ENCODE measurements around the gene MAP6D1.

Gene MAP6D1

DNA sequence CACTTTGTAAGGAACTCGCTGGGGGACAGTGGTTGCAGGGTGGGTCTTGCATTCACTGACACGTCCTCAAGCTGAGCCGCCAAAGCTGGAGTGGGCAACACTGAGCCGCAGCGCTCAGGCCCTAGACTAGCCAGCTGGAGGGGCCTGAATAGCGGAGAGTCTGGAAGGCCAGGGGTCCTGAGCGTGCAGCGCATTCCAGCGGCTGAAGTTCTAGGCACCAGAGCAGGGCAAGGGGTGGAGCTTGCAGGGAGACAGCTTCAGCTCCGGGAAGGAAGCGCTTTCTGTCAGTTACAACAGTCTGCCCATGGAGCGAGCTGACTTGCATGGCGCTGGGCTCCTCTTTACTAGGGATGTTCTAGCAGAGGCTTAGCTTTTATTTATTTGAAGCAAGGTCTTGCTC, 2.7 kb downstream of the MAP6D1 start:
- DNase-seq = peak; percentile 50

DNA sequence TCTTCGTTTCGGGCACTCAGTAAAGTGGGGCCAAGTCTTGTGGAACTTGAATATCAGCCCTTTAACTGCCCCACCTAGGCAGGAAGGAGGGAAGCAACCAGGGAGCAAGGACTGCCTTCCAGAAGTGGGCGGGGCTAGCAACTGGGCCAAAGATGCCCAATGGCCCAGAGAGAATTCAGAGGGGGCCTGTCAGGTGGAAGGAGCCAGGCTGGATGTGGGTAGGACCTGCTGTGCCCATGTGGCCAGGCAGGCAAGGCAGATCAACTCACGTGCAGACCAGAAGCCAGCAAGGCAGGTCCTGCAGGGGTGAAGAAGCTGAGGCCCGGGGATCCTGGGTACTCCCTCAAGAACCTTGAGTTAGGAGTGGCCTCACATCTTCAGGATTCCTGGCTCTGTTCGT, 5.5 kb downstream of the MAP6D1 start:
- no peak for DNase-seq

DNA sequence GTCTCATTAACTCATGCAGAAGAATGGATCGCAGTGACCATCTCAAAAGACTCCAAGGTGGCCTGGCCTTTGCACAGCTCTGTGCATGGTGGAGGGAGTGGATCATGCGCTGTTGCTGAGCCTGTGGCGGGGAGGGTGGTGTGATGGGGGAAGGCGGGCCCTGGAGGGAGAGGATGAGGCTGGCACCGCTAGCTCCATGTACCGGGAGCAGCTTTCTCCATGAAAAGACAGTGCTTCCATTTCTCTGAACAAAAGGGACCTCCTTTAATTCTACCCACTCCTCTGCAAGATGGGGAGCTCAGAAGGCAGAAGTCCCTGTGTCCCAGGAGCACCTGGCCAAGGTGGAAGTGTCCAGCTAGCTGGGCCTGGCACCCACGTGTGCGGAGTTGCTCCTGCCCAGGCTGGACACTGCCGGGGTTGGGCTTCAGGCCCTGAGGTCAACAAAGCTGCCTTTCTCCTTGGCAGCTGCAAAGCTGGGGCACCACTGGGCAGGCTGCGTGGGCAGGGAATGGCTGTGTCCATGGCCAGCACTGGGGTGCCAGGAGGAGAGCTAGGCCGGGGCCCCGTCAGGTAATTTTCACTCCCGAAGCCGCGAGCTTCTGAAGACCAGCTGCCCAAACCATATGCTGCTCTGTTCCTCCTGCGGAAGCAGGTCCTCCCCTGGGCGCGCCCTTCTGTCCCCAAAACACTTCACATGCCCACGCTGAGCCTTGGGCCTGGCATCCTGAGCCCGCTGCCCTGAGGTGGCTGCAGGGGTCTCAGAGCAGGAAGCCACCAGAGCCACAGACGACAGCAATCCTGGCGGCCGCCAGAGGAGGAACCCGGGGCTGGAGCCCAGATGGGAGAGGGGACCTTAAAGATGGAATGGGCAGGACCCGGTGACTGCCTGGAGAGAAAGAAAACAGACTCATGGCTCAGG, 6.4 kb downstream of the MAP6D1 start:
- no peak for DNase-seq

DNA sequence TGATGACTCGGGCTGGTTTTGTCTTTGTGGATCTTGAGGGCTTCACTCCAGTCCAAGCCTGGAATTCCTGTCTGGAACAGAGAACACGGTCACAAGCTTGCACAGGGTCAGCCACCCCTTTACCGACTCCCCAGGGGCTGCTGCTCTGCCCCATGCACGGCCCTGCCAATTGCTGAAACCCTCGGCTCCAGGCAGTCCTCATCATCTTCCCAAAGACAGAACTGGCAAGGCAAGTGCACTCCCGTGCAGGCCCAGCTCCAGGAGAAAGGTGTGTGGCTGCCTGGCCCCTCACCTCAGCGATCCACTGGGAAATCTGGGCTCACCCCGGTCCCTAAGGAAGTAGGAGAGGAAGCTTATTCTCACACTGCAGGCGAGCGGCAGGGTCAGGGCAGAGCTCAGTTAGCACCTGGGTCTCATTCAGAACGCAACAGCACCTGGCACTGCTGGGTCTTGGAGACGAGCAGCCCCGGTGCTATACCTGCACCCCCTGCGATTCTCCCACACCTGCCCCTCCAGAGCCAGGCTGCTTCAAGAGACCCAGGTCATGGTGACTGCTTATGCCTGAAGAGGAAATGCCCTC, 7.2 kb downstream of the MAP6D1 start:
- no peak for DNase-seq

DNA sequence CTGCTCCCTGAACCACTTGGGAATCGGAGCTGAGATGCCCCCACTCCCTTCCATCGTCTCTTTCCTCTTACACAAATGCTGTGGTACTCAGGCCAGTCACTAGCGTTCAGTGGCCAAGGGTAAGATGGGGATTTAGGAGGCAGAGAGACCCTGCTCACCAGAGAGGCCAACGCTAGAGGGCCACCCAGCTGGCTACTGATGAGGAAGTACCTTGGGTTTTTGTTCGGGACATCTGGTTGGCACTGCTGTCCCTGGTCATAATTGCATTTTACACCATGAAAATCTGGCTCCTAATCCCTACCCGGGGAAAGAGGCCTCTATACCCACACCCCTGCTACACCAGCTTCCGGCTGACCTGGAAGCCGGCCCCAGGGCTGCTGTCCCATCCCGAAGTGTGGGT, 7.7 kb downstream of the MAP6D1 start:
- DNase-seq = no peak

DNA sequence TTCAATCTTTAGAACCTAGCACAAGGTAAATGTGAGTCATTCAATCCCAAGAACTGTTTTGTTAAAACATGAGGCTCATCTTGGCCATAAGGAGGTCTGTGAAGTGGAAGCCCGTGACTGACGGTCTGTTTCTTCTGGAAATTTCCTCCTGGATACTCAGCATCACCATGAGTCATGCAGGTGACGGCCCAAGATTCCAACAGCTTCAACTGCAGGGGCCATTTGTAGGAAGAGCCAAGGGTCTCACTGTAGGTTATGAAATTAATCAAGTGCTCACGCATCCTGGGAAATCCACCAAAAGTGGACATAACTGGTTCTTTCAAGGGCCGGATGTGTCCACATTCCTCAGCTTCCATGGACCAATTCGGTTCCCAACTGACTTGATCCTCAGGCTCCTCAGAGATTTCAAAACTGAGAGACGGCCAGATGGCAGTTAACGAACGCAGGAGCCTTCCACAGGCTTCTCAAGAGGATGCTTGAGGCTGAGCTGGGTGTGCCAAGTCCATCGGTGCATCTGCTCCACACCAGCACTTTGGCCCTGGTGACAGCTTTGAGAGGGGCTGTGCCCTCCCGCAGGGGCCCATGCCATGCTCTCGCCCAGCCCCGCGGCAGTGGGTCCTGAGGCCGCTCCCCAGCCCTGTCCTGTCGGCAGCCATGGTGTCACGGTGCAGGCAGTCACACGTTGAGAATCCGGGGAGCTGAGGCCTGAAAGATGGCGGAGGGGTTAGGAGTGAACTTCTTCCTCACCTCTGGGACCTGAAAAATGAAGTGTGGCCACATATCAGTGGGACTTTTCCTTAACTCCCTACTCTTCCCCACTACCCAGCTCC, 8.5 kb downstream of the MAP6D1 start:
- DNase-seq = no peak

DNA sequence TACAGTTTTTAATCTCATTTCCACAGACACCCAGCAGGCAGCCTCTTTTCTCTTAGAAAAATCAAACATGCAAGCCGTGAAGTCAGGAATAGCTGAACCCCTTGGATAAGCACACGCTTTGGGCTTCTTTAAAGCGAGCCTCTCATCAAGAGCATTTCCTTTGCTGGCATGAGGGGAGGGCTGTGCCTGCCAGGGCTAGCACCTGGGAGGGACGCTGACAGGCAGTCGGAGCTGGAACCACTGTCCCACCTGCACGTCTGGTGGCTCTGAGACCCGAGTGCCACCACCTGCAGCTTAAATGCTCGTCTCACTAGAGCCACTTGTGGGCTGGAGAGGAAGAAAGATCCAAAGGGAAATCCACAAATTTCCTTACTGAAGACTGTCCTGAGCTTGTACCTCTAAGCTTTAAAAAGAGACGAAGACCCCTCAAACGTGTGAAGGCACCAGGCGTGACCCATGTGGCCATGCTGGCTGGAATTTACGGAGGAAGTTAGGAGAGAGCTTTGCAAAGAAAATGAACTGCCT, 9.4 kb downstream of the MAP6D1 start:
- no peak for DNase-seq

DNA sequence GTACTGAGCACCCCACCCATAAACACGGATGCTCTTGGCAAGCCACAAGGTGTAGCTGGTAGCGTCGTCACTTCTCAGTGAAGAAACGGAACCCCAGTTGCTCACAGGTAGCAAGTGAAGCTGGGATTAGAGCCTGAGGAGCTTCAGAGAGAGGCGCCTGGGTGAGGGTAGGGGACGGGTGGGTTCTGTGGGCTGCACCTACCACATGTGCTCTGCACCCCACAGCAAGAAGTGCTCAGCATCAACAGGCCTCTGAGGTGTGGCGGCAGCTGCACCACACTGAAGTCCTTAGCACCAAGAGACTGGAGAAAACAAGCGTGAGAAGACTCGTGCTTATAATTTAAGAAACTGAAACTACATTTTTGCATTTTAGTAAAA, 9.8 kb downstream of the MAP6D1 start:
- DNase-seq = no peak

DNA sequence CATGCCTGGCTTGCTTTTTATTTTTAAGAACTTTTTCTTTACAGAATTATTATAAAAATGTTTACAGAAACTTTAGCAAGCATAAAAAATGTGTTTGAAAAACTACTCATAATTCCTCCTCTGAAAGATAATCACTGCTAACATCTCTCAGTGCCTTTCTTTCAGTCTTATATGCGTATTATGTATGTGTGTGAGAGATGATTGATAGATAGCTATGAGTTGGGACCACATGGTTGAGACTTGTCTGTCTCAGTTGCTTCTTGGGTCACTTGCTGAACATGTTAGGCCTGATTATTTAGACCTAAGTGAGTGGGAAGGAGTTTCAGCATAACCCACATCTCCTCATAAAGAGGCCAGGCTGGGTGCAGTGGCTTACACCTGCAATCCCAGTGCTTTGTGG, 11.1 kb downstream of the MAP6D1 start:
- DNase-seq = no peak

DNA sequence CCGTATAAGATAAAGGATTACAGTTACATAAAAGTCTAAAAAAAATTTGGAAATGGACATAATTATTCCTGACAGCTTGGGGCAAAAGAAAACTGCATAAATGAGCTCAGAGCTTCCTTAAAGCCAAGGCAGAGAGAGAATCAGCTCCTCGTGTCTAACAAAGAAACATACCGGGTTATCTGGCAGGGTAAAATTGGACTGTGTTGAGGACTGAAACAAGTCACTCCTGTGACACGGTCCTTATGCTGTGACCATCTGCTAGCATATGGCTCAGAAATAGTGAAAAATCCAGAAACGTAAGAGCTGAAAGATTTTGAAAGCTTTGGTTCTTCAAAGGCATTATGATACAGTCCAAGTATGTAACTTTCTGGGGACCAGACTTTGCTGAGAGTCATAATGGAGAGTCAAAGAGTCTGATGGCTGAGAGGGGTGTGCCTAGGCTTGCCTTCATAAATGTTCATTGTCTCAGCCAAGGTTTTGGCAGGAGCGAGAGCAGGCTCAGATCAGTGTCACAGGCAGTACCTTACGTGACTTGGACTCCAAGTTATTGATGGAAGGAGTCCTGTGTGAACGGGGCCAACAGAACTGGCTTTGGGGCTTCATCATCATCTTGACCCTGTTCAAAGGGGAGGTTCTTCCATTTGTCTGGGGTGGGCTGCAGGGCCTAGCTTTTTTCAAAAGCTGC, 12.5 kb downstream of the MAP6D1 start:
- no peak for DNase-seq

DNA sequence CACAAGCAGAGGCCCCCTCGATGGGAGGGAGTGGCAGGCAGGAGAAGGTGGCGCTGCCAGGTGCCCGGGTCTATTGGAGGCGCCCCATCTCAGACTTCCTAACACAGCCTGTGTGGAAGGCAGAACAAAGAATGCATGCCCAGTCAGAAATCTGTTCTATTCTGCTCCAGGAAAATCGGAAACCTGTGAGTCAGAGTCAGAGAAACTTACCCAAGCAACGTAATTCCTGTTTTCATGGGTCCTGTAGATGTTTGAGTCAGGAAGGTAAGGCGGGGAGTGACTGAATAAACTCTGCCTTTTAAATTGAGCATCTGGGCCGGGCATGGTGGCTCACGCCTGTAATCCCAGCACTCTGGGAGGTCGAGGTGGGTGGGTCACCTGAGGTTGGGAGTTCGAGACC, 13.7 kb downstream of the MAP6D1 start:
- no peak for DNase-seq

DNA sequence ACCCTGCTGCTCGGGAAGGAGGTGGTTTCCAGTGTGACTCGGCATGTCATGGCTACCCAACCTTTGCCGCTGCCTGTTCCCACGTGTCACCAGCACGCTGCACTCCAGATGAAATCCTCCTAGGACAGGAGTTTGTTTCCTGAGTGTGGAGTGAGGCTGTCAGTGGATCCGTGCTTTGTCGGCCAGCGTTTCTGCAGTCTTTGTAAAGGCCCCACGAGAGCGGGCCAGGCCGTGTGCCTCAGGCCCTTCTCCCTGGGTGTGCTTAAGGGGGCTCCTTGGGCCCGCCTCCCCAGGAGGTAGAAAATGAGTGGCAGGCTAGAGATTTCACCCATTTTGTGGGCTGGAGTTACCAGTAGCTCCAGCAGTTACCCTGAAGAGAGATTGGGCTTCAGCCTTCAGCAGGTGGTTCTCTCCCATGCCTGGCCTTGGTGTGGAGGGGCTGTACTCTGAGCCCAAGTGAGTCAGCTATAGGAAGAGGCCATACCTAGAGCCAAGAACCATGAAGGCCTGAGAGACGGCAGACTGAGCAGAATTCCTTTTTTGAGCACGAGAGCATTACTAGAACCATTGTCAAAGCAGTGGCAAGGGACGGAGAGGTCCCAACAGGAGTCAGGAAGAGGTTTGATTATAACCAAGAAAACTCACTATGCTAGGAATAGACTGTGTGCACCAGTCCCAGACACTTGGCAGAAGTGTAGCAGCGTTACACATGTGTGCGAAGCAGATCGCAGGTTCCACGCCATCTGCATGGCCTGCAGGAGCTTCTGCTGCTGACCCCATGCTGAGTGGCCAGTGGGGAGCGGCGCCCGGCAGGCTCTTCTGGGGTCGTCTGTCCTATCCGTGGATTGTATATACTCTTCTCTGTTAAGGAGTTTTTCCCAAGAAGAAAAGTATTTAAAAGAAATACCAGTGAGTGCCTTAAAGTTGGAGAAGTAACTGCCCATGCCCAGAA, 14.5 kb downstream of the MAP6D1 start:
- DNase-seq = no peak

DNA sequence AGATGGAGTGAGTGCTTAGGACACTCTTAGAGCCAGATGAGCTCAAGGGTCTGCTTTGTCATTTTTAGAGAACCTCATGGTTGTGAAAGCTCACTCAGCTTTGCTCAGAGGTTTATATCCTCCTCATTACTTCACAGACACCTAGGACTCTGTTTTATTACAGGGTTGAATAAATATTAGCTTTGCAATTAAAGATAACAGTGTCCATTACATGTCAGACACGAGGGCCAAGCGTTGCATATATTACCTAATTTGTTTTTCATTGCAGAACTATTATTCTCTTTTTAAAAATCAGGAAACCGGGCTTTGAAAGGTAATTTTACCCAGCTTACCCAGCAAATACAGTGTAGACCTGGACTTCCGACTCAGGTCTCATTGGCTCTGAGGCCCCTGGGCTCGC, 16.1 kb downstream of the MAP6D1 start:
- DNase-seq = no peak

DNA sequence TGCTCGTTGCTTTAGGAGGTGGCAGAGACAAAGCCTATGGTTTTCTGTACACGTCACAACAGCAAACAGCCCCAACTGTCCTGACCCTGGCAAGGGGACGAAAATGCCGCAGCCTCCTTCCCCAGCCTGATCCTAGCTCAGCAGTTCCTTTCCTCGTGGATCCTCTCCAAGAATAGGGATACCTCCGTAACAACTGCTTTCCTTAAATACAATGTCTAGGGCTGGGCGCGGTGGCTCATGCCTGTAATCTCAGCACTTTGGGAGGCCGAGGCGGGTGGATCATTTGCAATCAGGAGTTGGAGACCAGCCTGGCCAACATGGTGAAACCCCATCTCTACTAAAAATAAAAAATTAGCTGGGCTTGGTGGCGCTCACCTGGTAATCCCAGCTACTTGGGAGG, 17.0 kb downstream of the MAP6D1 start:
- no peak for DNase-seq

DNA sequence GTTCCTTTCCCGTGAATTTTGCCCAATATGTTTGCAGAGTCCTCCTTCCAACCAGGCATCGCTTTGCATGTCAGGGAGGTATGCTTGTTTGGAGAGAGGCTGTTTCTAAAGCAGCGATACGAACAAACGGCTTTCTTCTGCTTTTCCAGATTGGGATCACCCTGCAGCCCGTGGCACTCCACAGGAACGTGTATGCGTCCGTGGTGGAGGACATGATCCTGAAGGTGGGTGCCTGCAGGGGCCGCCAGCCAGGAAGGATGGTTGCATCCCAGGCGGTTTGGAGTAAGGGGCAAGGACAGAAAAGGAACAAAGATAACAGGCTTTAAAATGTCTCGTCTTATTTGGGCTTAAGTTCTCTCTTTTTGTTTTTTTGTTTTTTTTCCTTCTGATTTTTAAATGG, 17.5 kb downstream of the MAP6D1 start:
- no peak for DNase-seq

DNA sequence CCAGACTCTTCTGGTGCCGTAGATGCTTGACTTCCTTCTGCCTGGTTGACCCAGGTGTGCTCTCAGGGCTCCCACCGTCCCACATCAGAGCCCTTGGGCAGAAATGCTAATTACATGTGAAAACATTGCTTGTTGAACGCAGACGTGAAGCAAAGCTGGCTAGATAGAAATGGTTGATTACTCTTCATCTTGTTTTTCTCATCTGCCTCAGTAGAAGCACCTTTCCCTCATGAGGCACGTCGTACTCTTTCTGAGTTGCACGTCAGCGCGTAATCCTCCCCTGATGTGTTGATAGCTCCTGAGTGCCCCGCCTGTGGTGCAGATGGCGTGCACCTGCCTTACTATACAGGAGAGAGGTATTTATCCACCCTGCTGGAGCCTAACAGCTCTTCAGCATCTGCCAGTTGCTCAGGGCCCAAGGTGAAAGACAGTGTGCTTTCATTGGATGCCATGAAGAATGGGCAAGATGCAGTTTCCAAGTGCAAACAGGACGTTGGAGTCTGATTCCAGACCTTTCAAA, 18.1 kb downstream of the MAP6D1 start:
- DNase-seq = no peak

DNA sequence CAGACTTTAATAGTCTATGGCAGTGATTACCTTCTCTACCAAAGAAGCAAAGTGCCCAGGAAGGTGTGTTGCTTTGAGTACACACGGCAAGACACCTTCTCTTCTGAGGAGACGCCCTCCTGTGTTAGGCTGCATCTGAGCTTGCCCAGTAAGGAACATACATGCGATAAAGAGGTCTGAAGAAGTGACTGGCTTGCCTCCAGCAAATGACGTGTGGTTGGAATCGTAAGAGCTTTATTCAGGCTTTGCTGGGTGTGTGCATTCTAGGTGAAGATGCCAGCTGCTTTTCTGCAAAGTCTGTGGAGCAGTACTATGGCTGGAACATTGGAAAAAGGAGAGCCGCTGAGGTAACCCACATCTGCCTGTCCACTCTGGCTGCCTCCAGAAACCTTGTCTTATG, 22.4 kb downstream of the MAP6D1 start:
- DNase-seq = no peak

DNA sequence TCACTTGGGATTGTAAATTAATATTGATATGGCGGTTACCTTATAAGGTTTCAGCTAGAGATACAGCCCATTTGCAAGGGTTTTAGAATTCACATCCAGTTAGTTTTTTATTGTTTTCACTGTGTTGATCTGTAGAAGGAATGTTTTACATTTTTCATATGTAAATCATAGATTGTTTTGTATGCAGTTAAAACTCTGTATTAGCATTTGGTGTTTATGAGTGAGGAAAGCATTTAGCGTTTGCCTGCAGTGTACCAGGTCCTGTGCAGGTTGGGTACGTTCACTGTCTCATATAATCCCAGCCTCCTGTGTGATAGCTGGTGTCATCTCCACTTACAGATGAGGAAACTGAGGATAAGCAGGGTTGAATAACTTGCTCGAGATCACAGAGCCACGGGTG, 23.8 kb downstream of the MAP6D1 start:
- no peak for DNase-seq

DNA sequence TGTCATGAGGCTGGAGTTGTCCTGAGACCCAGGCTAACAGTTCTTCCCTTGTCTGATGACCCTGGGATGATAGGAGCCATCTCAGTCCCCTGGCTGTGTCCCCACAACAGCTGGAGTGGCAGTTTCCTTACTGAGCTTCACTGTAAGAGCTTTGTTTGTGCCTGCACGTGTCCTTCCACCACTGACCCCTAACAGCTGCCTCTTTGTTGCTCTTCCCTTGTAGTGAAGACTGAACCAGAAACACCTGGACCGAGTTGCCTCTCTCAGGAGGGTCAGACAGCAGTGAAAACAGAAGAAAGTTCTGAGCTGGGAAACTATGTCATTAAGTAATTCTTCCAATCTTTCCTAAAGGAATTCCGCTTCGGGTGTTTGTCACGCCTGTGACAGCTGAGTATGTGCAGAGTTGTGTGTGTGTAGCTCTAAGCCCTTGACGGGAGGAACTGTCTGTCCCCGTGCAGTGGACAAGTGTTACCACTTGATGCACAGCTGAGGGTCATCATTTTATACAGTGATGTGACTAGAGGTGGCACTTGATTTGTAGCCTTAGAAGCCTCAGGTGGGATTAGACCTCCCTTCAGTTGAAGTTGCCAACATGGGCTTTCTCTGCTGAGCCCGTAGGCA, 25.0 kb downstream of the MAP6D1 start:
- DNase-seq = no peak

DNA sequence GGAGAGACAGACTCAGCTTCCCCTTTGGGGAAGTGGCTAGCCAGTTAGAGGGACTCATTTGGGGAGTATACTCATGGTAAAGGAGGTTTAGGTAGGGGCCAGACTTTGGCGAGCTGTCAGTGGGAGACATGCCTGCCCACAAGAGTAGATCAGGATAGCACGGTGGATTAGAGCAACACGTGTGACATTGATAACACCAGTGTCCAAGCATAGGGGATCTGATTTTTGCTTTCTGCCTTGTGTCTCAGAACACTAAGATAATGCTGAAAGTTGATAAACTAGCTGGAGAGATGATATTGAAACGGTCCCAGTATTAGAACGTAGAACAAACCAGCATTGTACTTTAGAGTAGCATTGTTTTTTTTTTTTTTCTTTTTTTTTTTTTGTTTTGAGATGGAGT, 25.9 kb downstream of the MAP6D1 start:
- no peak for DNase-seq

DNA sequence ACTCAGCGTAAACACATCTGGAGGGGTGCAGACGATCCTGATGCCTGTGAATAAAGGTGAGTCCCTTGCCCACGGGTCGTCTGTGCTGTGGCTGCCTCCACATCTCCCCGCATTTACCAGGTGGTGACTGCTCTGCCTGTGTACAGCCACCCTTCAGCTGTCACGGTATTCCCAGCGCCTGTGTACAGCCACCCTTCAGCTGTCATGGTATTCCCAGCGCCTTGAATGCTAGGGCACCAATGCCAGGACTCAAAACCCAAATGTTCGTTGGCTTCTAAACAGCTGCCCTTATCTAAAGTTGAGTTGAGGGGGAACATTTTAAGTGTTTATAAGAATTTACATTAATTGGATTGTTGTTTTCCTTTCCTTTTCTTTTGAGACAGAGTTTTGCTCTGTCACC, 27.4 kb downstream of the MAP6D1 start:
- DNase-seq = no peak

Measured in eye (tissue), 1 donor.